HepG2 (cell line): ENCODE data around the gene MLLT10. TPM values are rescaled to one million over a fixed set of nuclear protein-coding genes. Genes with fewer than 3 reads are reported as not detected.
"Not testable (repeated sequence)": the region's sequence is repeated elsewhere in the genome, so short reads cannot be mapped to it uniquely, and the experiment has no call there.

ENCODE experiments used
- ATAC-seq: fragments of 200-7000 bp; cut with Tn5 transposase; 3 replicates; pipeline ENCODE4 v1.9.1; 2020; ENCODE audit warnings: mild to moderate bottlenecking, moderate library complexity
- BruUV-seq: library from RNA; stranded (reverse); fragments of 400-500 nt; replicated peaks from 2 replicates; lab custom pipeline; 2021; lab: Mats Ljungman, UMichigan
- CTCF ChIA-PET: fragments of 300-600 bp; formaldehyde crosslinking; extraction: SDS; loops from one replicate; lab custom pipeline; 2021; ENCODE audit warnings: low total read pairs, inconsistent platforms, low intra/inter-chr PET ratio; lab: Yijun Ruan, JAX
- POLR2A ChIA-PET: fragments of 350-600 bp; sonication (Branson Sonifier 250); formaldehyde crosslinking; loops from one replicate; lab custom pipeline; 2020; ENCODE audit warnings: antibody characterized with exemption, inconsistent platforms; lab: Yijun Ruan, JAX
- DNase-seq: peaks from one replicate; pipeline ENCODE4 v3.0.0-alpha.2; 2015; ENCODE audit warnings: low spot score
- FAIRE-seq: peaks from 3 replicates; lab custom pipeline; 2011; peaks lifted over from hg19 to GRCh38; lab: Jason Lieb, UNC
- H2AFZ ChIP-seq: one replicate; pipeline ENCODE4 v1.6.1; 2011; ENCODE audit warnings: low read length, inconsistent platforms
- H3K27ac ChIP-seq: fragments of 300-600 bp; 3 replicates; pipeline ENCODE4 v1.8.0; 2011; ENCODE audit warnings: mixed run types, mild to moderate bottlenecking, mixed read lengths, low read length, inconsistent platforms; ENCODE audit not compliant: insufficient read depth; ENCODE audit errors: extremely low read length
- H3K27me3 ChIP-seq, 2 experiments: fragments of 200-600 bp in 1 of 2; 2 replicates in 1 of 2; 3 replicates in 1 of 2; pipeline versions ENCODE4 v1.6.0 to v1.8.0; 2011; ENCODE audit warnings: low read length in 2 of 2, mild to moderate bottlenecking in 2 of 2, moderate library complexity in 2 of 2, inconsistent platforms in 1 of 2; ENCODE audit not compliant: insufficient read depth in 2 of 2, control insufficient read depth in 1 of 2
- H3K36me3 ChIP-seq, 2 experiments: fragments of 200-600 bp in 1 of 2; replicated peaks in 1 of 2; 2 replicates in 1 of 2; 3 replicates in 1 of 2; pipeline versions ENCODE4 v1.5.1 to v1.8.0; 2011; ENCODE audit warnings: low read length in 2 of 2, inconsistent platforms in 1 of 2; ENCODE audit not compliant: insufficient read depth in 2 of 2, control insufficient read depth in 1 of 2
- H3K4me1 ChIP-seq: 2 replicates; pipeline ENCODE4 v1.5.1; 2012; ENCODE audit warnings: low read length, inconsistent platforms; ENCODE audit not compliant: insufficient read depth
- H3K4me2 ChIP-seq: 2 replicates; pipeline ENCODE4 v1.6.0; 2011; ENCODE audit warnings: low read depth, low read length, inconsistent platforms
- H3K4me3 ChIP-seq, 3 experiments: fragments of 200-600 bp in 1 of 3; sonication (generic), shearing (Covaris generic) in 1 of 3; replicated peaks in 1 of 3; 2 replicates each; pipeline ENCODE4 v1.5.1; 2011 to 2016; ENCODE audit warnings: low read length in 3 of 3, inconsistent platforms in 2 of 3, low read depth in 2 of 3, mild to moderate bottlenecking in 2 of 3, control low read depth in 1 of 3, mixed read lengths in 1 of 3; ENCODE audit not compliant: insufficient read depth in 1 of 3
- H3K79me2 ChIP-seq: one replicate; pipeline ENCODE4 v1.6.1; 2011; ENCODE audit warnings: low read length, inconsistent platforms; ENCODE audit not compliant: insufficient read depth
- H3K9ac ChIP-seq: 2 replicates; pipeline ENCODE4 v1.6.0; 2011; ENCODE audit warnings: mild to moderate bottlenecking, low read depth, low read length, inconsistent platforms; ENCODE audit not compliant: insufficient read depth
- H3K9me3 ChIP-seq: 2 replicates; pipeline ENCODE4 v1.5.1; 2012; ENCODE audit warnings: mild to moderate bottlenecking, low read length
- H4K20me1 ChIP-seq: 2 replicates; pipeline ENCODE4 v1.6.0; 2011; ENCODE audit warnings: inconsistent platforms, mild to moderate bottlenecking, low read length, moderate library complexity; ENCODE audit not compliant: insufficient read depth
- NR1H2 ChIP-seq: sonication (generic); formaldehyde crosslinking; IDR thresholded peaks from 2 replicates; pipeline ENCODE4 v1.8.1; 2022; ENCODE audit warnings: low read depth, missing genetic modification reagents, borderline replicate concordance
- ZNF7 ChIP-seq: IDR thresholded peaks from 2 replicates; pipeline ENCODE4 v1.6.1; 2016; ENCODE audit warnings: missing biosample characterization, missing genetic modification reagents
- WGBS: methylation state at CpG from one replicate; pipeline ENCODE4 v1.1.6; 2017; ENCODE audit warnings: low lambda C conversion rate; 5-methylcytosine and 5-hydroxymethylcytosine counted together
- in situ Hi-C: cut with HindIII; loops from 2 replicates; pipeline ENCODE4 v1.10.0; 2017; ENCODE audit warnings: low pct_unique_long_range_greater_than_20kb; ENCODE audit not compliant: extremely low pct_ligation_motif_present
- intact Hi-C: fragments of 100-400 bp; cut with micrococcal nuclease; formaldehyde crosslinking; loops from one replicate; pipeline ENCODE4 v1.10.0; 2022; ENCODE audit not compliant: unreplicated experiment
- polyA plus RNA-seq, 8 experiments: library from polyadenylated mRNA; depleted of rRNA in 3 of 8; stranded (reverse) in 7 of 8; unstranded in 1 of 8; fragments of >200 nt; fragmentation: Illumina TruSeq in 4 of 8; extraction: Trizol in 4 of 8; gene quantifications; 2 replicates each; pipeline versions ENCODE4 v1.2.1 to v1.2.3, GENCODE V29; 2011 to 2016; ENCODE audit warnings: low read depth in 4 of 8, missing spikeins in 1 of 8, mixed read lengths in 1 of 8; ENCODE audit not compliant: insufficient read depth in 1 of 8
- total RNA-seq, 5 experiments: library from RNA; depleted of rRNA; stranded (reverse); fragments of >200 nt; fragmentation: Illumina TruSeq; extraction: Trizol; gene quantifications; 2 replicates each; pipeline ENCODE4 v1.2.3, GENCODE V29; 2016; ENCODE audit warnings: low read depth in 1 of 5

The MLLT10 gene
- total and polyA plus RNA-seq, 2 of the 13 experiments (the other 11 are each of a cell fraction or from before 2014, with no cell fraction given): 51.3 to 84.1 TPM

- H3K9me3 ChIP-seq, H3K4me2 ChIP-seq, FAIRE-seq, DNase-seq, in situ Hi-C loops, POLR2A ChIA-PET, BruUV-seq, H2AFZ ChIP-seq, H3K27me3 ChIP-seq, CTCF ChIA-PET, H3K9ac ChIP-seq, H4K20me1 ChIP-seq, ATAC-seq, H3K27ac ChIP-seq, H3K4me3 ChIP-seq: not testable (repeated sequence)
- peaks cover 60% of the 10 kb centered on the region for H3K4me1 ChIP-seq
- intact Hi-C loops: loop anchor here (5.0 kb wide), 1 partner anchor 38 kb away; no protein-coding TSS in a partner anchor
- H3K79me2 ChIP-seq: peaks cover 97% of the 10 kb centered on the region
- H3K36me3 ChIP-seq: peaks cover 2 to 24% of the 10 kb centered on the region in 2 experiments; a peak in 4 of 5 replicates
- 100% methylated on average over 2 of the region's 2 CpGs for WGBS
Measured at GRCh38 chr10:21574514-21574913, 40.5 kb downstream of the MLLT10 start.

DNA sequence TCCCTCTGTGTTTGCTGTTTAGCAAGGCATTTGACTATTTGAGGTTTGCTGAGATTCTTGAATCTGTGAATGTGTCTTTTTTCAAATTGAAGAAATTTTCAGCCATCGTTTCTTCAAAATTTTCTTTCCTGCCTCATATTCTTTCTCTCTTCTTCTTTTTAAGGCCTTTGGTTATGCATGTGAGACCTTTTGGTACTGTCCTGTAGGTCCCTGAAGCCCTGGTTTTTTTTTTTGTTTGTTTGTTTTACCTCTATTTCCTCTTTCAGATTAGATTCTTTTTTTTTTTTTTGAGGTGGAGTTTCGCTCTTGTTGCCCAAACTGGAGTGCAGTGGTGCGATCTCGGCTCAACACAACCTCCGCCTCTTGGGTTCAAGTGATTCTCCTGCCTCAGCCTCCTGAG, 45.3 kb downstream of the MLLT10 start:
- BruUV-seq: no TSS peak
- H3K79me2 ChIP-seq: peaks cover 93% of the 10 kb centered on the region
- H3K36me3 ChIP-seq: peaks cover 5 to 34% of the 10 kb centered on the region in 2 experiments
- no peak overlapping the region for H3K27ac ChIP-seq
- intact Hi-C loops (no loop called here), in situ Hi-C loops (no loop called here)
- 0 out of 2 replicates have a peak, but pooled peaks cover 9% of the 10 kb centered on the region for H4K20me1 ChIP-seq
- ChIA-PET POLR2A (no interaction called here), CTCF (no interaction called here)
- H3K4me1 ChIP-seq: peaks cover 16% of the 10 kb centered on the region
- no peaks in the 10 kb centered on the region for H3K27me3 ChIP-seq
- DNase-seq (no peak), ATAC-seq (no peak), FAIRE-seq (no peak)
- 99% methylated on average over 5 of the region's 5 CpGs for WGBS
- no peak overlapping the region for H3K4me2 ChIP-seq
- no peak overlapping the region for H3K9ac ChIP-seq
- peak; percentile 82 for TF ChIP-seq ZNF7 (CRISPR knock-in tag)
- no peak for TF ChIP-seq NR1H2
- H3K4me3 ChIP-seq: no peak overlapping the region
- H2AFZ ChIP-seq: no peak overlapping the region
- H3K9me3 ChIP-seq: no peaks in the 10 kb centered on the region

- CTCF ChIA-PET, H3K9ac ChIP-seq, BruUV-seq, H3K4me2 ChIP-seq, intact Hi-C loops, H3K9me3 ChIP-seq, ATAC-seq, H3K27me3 ChIP-seq, in situ Hi-C loops, FAIRE-seq, H3K27ac ChIP-seq, H2AFZ ChIP-seq, POLR2A ChIA-PET, H3K4me3 ChIP-seq, DNase-seq: not testable (repeated sequence)
- 98% methylated on average over 3 of the region's 3 CpGs for WGBS
- Histone ChIP-seq H4K20me1 (0 out of 2 replicates have a peak, but pooled peaks cover 15% of the 10 kb centered on the region), H3K79me2 (peaks cover 83% of the 10 kb centered on the region), H3K4me1 (peaks cover 21% of the 10 kb centered on the region), H3K36me3 (peaks cover 10 to 37% of the 10 kb centered on the region in 2 experiments)
Measured at GRCh38 chr10:21581421-21581834, 47.4 kb downstream of the MLLT10 start.
